HG02678 (cell line): Measurements from ENCODE around the gene SRP72.
"Not testable (repeated sequence)": the region's sequence is repeated elsewhere in the genome, so short reads cannot be mapped to it uniquely, and the experiment has no call there.

Experiments used
- ATAC-seq: cut with Tn5 transposase; IDR thresholded peaks from one replicate; pipeline ENCODE4 v1.9.1; 2021; ENCODE audit warnings: mild to moderate bottlenecking, moderate library complexity; ENCODE audit not compliant: unreplicated experiment

The SRP72 gene, protein sequence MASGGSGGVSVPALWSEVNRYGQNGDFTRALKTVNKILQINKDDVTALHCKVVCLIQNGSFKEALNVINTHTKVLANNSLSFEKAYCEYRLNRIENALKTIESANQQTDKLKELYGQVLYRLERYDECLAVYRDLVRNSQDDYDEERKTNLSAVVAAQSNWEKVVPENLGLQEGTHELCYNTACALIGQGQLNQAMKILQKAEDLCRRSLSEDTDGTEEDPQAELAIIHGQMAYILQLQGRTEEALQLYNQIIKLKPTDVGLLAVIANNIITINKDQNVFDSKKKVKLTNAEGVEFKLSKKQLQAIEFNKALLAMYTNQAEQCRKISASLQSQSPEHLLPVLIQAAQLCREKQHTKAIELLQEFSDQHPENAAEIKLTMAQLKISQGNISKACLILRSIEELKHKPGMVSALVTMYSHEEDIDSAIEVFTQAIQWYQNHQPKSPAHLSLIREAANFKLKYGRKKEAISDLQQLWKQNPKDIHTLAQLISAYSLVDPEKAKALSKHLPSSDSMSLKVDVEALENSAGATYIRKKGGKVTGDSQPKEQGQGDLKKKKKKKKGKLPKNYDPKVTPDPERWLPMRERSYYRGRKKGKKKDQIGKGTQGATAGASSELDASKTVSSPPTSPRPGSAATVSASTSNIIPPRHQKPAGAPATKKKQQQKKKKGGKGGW

GRCh38 chr4:56467284-56468096 lies at the start of gene SRP72:
Gene SRP72, plus strand, starts transcription at chr4:56467617. Its CDS starts 19 bp downstream, at chr4:56467636.
- peak; percentile 91 for ATAC-seq

DNA sequence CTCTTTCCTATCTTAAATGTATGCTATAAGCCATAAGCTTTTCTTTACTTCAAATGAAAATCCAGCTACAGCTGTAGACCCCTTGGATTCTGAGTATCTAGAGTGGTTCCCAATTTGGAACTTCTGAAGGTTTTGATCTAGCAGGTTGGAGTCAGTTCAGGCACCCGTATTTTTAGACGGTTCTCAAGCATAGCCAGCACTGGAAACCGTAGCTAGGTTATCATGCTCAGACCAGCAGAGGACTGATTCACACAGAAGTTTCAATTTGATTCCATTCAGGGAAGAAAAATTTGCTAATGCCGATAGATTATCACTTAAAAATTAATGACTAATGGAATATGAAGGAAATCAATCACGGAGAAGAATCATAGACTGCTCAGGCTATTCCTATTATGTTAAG lies 43.2 kb upstream of the SRP72 start:
- no peak for ATAC-seq

DNA sequence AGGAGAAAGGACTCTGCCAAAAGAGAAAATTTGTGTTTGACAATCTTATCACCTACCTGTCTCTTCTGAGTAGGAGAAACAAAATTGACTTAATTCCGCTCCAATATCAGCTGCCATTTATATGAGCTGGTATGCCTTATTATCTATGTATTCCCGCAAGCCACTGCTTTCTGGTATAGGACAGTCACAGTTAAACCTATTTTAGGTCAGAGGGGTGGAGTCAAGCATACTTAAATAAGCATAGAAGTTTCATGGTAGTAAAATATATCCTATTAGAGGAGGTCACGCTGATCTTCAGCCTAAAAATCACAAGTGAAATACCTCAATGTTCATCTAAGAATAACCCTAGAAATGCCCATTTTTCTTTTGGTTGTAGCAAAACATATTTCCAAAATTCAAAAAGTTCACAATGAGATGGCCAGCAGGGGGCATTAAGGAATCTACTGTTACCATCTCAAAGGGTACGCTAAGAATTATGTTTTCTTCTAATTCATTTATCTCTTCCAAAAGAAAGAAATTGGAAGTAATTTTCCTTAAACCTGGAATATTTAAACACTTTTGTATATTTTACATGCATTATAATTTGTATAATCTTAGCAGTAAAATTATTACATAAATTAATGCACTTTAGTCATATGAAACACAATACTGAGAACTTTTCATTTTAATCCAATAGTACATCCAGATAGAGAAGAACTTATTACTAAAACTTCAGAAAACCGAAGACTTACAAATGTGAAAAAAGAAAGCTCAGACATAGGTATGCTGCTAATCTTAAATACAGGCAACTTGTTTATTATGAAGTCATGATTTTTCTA lies 42.5 kb upstream of the SRP72 start:
- no peak for ATAC-seq

GRCh38 chr4:56425518-56425917 lies 41.9 kb upstream of the SRP72 start:
- no peak for ATAC-seq

DNA sequence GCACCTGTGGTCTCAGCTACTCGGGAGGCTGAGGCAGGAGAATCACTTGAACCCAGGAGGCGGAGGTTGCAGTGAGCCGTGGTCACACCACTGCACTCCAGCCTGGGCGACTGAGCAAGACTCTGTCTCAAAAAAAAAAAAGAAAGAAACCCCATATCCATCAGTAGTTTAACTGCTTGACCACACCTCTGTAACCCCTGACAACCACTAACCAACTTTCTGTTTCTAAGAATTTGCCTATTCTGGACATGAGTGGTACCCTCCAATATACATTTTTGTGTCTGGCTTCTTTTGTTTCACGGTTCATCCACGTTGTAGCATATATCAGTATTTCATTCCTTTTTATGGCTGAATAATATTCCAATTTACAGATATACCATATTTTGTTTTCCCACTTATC lies 41.1 kb upstream of the SRP72 start:
- peak; percentile 87 for ATAC-seq

DNA sequence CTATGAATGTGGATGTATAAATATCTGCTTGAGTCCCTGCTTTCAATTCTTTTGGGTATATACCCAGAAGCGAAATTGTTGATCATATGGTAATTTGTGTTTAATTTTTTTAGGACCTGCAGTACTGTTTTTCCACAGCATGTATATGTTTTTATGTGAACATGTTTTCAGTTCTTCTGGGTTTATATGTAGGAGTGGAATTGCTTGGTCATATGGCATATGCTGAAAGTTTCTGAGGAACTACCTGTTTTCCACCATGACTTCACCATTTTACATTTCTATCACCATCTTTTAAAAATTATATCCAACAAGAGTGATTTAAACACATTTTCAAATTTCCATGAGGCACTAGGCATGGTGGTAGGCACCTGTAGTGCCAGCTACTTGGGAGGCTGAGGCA lies 40.2 kb upstream of the SRP72 start:
- no peak for ATAC-seq

DNA sequence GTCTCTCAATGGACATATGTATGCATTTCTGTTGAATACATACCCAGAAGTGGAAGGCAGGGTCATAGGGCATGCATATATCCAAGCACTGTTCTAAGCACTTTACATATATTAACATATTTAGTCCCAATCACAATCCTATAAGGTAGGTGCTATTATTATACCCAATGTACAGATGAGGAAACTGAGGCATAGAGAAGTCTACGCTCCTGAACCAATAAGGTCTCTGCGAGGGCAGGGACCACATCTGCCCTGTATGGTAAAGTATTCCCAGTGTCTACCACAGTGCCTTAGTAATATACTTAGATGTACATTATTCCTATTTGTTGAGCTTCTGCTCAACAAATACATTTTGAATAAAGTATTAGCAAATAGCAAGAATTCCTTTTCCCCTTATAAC lies 37.2 kb upstream of the SRP72 start:
- no peak for ATAC-seq

- no peak for ATAC-seq
These were observed 34.1 kb upstream of the SRP72 start for GRCh38 chr4:56433280-56433679.

DNA sequence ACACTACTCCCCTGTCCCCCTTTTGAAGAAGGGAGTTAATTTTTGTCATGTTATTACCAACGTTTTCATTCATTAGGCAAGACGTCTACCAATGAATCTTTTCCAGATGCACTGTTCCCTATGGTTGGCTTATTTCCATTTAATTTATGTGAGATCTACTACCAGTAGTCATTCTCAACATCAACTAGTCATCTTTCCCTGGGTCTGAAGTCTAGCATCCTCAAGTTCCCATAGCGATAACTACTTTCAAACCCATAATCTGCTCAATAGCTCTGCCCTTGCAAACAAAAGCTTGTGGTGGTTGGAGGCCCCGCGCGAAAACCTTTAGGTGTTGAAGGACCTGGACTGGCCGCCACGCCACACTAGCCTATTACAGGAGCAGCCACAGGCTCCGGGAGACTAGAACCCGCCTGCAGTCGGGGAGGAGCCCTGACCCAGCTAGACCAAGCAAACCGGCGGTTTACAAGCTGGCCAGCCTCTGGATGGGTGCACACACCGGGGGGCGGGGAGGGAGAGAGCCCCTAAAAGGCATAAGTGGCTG lies 32.7 kb upstream of the SRP72 start:
- ATAC-seq = peak; percentile 8

GRCh38 chr4:56435140-56435926 lies 32.1 kb upstream of the SRP72 start, which contains the start of gene PPAT:
Gene PPAT, minus strand, starts transcription at chr4:56435615. Its CDS starts 138 bp downstream, at chr4:56435477.
- ATAC-seq = peak; percentile 73

DNA sequence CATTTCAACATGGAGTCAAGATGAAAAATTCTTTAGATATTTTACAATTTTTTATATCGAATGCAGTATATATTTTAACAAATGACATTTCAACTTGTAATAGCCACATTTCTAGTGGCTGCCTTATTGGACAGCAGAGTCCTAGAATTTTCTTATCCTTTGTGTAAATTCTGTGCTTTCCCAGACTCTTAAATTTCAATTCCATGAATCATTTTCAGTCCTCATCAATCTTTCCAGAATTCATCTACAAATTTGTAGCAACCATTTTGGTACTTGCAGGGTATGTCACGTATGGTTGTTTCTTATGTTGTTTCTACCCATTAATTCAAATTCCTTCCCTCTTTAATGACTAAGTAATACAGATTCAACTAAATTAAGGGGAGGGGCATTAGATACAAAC lies 28.7 kb upstream of the SRP72 start:
- ATAC-seq = no peak

- no peak for ATAC-seq
These were observed 26.4 kb upstream of the SRP72 start for GRCh38 chr4:56440983-56441382.

DNA sequence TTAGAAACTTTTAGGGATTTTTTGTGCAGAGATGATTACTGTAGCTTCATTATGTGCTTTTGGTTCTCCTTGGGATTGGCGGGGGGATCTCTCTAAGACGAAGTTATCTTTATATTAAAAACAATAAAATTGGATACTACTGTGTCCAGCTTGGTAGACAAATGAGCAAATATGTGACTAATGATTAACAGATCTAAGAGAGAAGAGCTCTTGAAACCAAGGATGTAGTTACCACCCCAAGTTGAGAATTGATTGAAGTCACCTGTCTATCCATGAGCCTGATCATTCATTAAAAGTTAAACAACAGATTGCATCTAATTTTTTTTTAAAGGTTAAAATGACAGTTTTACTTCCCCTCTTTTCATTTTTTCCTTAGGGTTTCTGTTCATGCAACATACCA lies 22.7 kb upstream of the SRP72 start:
- no peak for ATAC-seq

DNA sequence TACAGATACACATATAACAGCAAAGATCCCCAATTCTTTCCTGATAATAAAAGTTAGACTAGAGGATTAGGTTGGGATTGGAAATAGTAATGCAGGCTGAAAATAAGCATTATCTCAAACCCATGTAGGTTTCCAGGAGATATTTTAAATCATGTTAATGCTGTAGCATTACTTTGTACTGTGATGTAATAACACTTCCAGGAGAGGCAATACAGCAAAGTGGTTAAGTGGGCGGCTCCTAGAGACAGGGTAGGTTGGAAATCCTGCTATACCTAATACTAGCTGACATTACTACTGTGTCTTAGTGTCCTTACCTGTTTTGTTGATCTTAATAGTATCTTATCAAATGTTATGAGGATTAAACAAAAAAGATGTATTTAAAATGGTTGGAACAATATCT lies 21.7 kb upstream of the SRP72 start:
- no peak for ATAC-seq

DNA sequence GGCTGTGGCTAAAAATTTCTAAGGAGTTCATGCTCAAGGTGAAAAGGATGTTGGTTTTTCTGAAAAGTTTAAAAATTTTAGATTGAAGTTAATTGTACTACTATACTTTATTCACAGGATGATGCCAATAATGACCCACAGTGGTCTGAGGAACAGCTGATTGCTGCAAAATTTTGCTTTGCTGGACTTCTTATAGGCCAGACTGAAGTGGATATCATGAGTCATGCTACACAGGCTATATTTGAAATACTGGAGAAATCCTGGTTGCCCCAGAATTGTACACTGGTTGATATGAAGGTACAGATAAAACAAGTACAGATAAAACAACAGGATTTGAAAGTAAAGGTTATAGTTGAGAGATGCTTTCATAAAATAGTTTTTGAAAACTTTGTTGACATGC lies 19.1 kb upstream of the SRP72 start:
- ATAC-seq = no peak

GRCh38 chr4:56449475-56449874 lies 17.9 kb upstream of the SRP72 start:
- not testable (repeated sequence) for ATAC-seq

DNA sequence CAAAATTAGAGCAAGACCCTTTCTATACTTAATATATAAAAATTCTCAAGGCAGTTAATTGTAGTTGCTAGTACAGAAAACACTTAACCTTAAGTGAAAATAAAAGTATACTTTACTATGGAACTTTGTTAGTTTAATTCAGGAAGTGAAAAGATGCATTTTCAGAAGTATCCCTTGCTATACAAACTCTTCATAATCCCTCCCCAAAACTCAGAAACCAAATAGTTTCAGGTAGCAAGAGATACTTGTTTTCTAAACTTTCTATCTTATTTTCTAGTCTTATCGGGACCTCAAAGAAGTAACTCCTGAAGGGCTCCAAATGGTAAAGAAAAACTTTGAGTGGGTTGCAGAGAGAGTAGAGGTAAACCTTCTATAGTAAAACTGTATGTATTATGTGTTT lies 17.1 kb upstream of the SRP72 start:
- ATAC-seq = peak; percentile 40

DNA sequence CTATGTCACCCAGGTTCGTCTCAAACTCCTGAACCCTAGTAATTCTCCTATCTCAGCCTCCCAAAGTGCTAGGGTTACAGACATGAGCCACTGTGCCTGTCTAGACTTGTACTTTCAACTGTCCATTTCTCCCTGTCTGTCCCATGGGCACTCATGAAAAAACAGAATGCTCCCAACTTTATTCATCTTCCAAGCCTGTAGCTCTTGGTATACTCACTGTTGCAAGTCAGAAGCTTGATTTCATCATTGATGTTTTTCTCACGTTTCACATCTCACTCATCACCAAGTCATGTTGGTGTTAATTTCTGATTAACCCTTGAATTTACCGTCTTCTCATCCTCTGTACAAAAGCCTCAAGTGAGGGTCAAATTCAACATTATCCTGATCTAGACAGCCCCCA lies 7.3 kb upstream of the SRP72 start:
- ATAC-seq = no peak

DNA sequence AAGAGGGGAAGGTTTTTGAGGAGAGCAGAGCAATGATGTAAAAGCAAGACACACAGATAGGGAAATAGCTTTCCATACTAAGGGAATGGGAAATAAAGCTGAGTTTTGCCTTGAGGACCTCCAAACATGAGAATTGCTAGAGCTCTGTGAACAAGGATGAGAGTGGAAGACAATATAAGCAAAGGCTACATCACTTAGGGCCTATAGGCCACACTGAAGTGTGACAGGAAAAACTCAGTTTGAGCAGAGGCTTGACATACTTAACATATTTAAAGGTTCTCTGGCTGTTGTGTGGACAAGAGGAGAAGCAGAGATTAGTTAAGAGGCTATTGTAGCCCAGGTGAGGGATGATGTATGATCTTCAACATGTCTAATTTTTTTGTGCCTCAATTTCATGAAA lies 5.3 kb upstream of the SRP72 start:
- ATAC-seq = no peak

GRCh38 chr4:56463711-56464110 lies 3.7 kb upstream of the SRP72 start:
- no peak for ATAC-seq
